ENCODE measurements around the gene IQCF6. TPM values are rescaled to one million over a fixed set of nuclear protein-coding genes. Genes with fewer than 3 reads are reported as not detected.

Gene IQCF6
- total and polyA plus RNA-seq, 7 donors = not detected

GRCh38 chr3:51799879-51800749 is 21.1 kb upstream of the IQCF6 start:
- DNase-seq (no peak), ATAC-seq (peak in 2 of 4 donors; percentile 40 to 67)
- no peaks in the 10 kb centered on the region for H3K36me3 ChIP-seq (ENCODE audit: insufficient read depth in 1 of 2, low read depth in 1 of 2)
- 23 to 30% (median 25%) methylated on average over 3 of the region's 3 CpGs for WGBS, 3 donors
- intact Hi-C loops (cut with DNase I) = loop anchor here (5.0 to 10.0 kb wide), 4 partner anchors 83 to 425 kb away; partner anchors contain the start of genes DCAF1 (in 1 of the 2) and RBM15B (in 1 of the 2)
- TF ChIP-seq CTCF (IDR thresholded peaks at IDR 0.05) = peak; percentile 70
- H3K9me3 ChIP-seq = no peaks in the 10 kb centered on the region
- H3K27ac ChIP-seq = no peak overlapping the region
- H3K4me1 ChIP-seq = no peaks in the 10 kb centered on the region
- no peaks in the 10 kb centered on the region for H3K27me3 ChIP-seq (ENCODE audit: insufficient read depth in 3 of 3, low read length in 2 of 3)
- no peak overlapping the region for H3K4me3 ChIP-seq

GRCh38 chr3:51798411-51798963 is 19.4 kb upstream of the IQCF6 start:
- Histone ChIP-seq H3K9me3 (no peaks in the 10 kb centered on the region), H3K4me1 (no peaks in the 10 kb centered on the region), H3K4me3 (no peak overlapping the region), H3K27me3 (ENCODE audit: insufficient read depth in 3 of 3, low read length in 2 of 3) (no peaks in the 10 kb centered on the region), H3K36me3 (ENCODE audit: insufficient read depth in 1 of 2, low read depth in 1 of 2) (no peaks in the 10 kb centered on the region), H3K27ac (no peak overlapping the region)
- WGBS, 3 donors = 25 to 62% (median 54%) methylated on average over 3 of the region's 3 CpGs
- TF ChIP-seq CTCF (IDR thresholded peaks at IDR 0.05) = no peak
- ATAC-seq = no peak
- no peak for DNase-seq
- intact Hi-C loops (cut with DNase I) = loop anchor here in 1 of 2 donors (5.0 kb wide), 2 partner anchors 296 to 406 kb away; partner anchors contain the start of genes DCAF1 and RBM15B

GRCh38 chr3:51796854-51797253 is 17.8 kb upstream of the IQCF6 start:
- no peak for TF ChIP-seq CTCF (IDR thresholded peaks at IDR 0.05)
- H3K36me3 ChIP-seq (ENCODE audit: insufficient read depth in 1 of 2, low read depth in 1 of 2) = no peaks in the 10 kb centered on the region
- intact Hi-C loops (cut with DNase I) = loop anchor here in 1 of 2 donors (5.0 kb wide), 2 partner anchors 295 to 405 kb away; partner anchors contain the start of genes DCAF1 and RBM15B
- H3K4me3 ChIP-seq = no peak overlapping the region
- H3K27ac ChIP-seq = no peak overlapping the region
- H3K27me3 ChIP-seq (ENCODE audit: insufficient read depth in 3 of 3, low read length in 2 of 3) = no peaks in the 10 kb centered on the region
- H3K9me3 ChIP-seq = no peaks in the 10 kb centered on the region
- no peaks in the 10 kb centered on the region for H3K4me1 ChIP-seq
- 84 to 100% (median 88%) methylated on average over 1 of the region's 1 CpG for WGBS, 3 donors
- DNase-seq = no peak
- no peak for ATAC-seq

- Histone ChIP-seq H3K36me3 (ENCODE audit: insufficient read depth in 1 of 2, low read depth in 1 of 2) (no peaks in the 10 kb centered on the region), H3K4me1 (no peaks in the 10 kb centered on the region), H3K9me3 (no peaks in the 10 kb centered on the region), H3K27ac (no peak overlapping the region), H3K4me3 (no peak overlapping the region), H3K27me3 (ENCODE audit: insufficient read depth in 3 of 3, low read length in 2 of 3) (no peaks in the 10 kb centered on the region)
- ATAC-seq (no peak), DNase-seq (no peak)
- intact Hi-C loops (cut with DNase I) = no loop called here
- no peak for TF ChIP-seq CTCF (IDR thresholded peaks at IDR 0.05)
- 54 to 62% (median 60%) methylated on average over 2 of the region's 2 CpGs for WGBS, 3 donors
These were observed 15.2 kb upstream of the IQCF6 start for GRCh38 chr3:51794206-51794605.

Measured in psoas muscle (tissue), 8 donors.